ENCODE data around the gene MAPK1.
"Not testable (repeated sequence)": the region's sequence is repeated elsewhere in the genome, so short reads cannot be mapped to it uniquely, and the experiment has no call there.

The MAPK1 gene

DNA sequence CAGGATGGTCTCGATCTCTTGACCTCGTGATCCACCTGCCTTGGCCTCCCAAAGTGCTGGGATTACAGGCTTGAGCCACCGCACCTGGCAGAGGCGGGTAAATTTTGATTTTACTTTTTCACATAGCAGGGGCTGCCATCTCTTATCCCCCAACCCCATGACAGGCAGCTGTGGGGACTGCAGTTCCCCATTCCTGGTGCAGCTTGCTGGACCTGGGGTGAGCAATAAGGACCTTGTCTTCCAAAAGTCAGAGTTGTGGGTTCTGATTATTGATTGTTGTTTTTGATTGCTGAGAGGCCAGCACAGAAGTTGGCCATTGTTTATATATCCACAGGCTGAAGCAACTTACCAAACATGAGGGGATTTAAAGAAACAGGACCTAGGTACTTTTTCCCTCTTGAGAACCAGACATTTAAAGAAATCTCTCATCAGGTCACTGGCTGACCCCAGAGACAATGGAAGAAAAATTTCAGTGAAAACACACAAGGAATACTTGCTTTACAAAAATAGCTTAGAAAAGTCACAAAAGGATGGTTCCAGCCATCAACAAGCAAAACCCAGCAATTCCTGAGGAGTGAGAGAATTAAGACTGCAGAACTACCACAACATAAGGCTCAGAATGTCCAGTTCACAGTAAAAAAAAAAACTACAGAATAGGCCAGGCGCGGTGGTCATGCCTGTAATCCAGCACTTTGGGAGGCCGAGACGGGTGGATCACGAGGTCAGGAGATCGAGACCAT, 22.0 kb upstream of the MAPK1 start:
- Histone ChIP-seq H4K5ac (ENCODE audit: low read length) (no peak overlapping the region), H3K27me3 (ENCODE audit: insufficient read depth, low read length, poor library complexity) (no peaks in the 10 kb centered on the region), H3K4me2 (ENCODE audit: low read length) (no peak overlapping the region), H3K4ac (ENCODE audit: low read depth, low read length) (no peak overlapping the region), H2BK5ac (ENCODE audit: low read length) (no peak overlapping the region), H2AK5ac (ENCODE audit: low read length) (no peak overlapping the region), H3K23ac (ENCODE audit: low read length) (no peak overlapping the region), H3K18ac (ENCODE audit: low read length) (no peak overlapping the region), H3K36me3 (ENCODE audit: control insufficient read depth, insufficient read depth, low read length) (no peaks in the 10 kb centered on the region), H4K8ac (ENCODE audit: low read depth, low read length) (no peak overlapping the region), H3K79me2 (ENCODE audit: control insufficient read depth, insufficient read depth, low read length) (no peaks in the 10 kb centered on the region), H3K4me3 (ENCODE audit: low read length) (no peak overlapping the region), H3K27ac (ENCODE audit: low read depth, low read length) (no peak overlapping the region), H3K9ac (ENCODE audit: low read length) (no peak overlapping the region), H2BK120ac (ENCODE audit: low read depth, low read length) (no peak overlapping the region), H3K56ac (ENCODE audit: low read length) (no peak overlapping the region), H2BK15ac (replicated peaks; ENCODE audit: low read depth) (no peak overlapping the region), H3K79me1 (ENCODE audit: low read length) (no peaks in the 10 kb centered on the region), H3K4me1 (ENCODE audit: control insufficient read depth, low read depth, low read length) (no peaks in the 10 kb centered on the region)
- DNase-seq = no peak
- no CpG with 5 or more reads among the region's 10 CpGs for WGBS (ENCODE audit: extremely low coverage, insufficient coverage, low lambda C conversion rate)

DNA sequence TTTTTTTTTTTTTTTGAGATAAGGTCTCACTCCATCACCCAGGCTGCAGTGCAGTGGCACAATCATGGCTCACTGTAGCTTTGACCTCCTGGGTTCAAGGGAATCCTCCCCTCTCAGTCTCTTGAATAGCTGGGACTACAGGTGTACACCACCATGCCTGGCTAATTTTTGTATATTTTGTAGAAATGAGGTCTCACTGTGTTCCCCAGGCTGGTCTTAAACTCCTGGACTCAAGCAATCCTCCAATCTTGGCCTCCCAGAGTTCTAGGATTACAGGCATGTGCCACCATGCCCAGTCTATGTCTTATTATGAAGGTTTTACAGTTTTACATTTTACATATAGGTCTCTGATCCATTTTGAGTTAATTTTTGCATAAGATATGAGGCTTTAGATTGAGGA, 20.4 kb upstream of the MAPK1 start:
- Histone ChIP-seq H3K9ac (ENCODE audit: low read length) (no peak overlapping the region), H3K4ac (ENCODE audit: low read depth, low read length) (no peak overlapping the region), H3K27me3 (ENCODE audit: insufficient read depth, low read length, poor library complexity) (no peaks in the 10 kb centered on the region), H3K56ac (ENCODE audit: low read length) (no peak overlapping the region), H4K5ac (ENCODE audit: low read length) (no peak overlapping the region), H2AK5ac (ENCODE audit: low read length) (no peak overlapping the region), H2BK120ac (ENCODE audit: low read depth, low read length) (no peak overlapping the region), H3K18ac (ENCODE audit: low read length) (no peak overlapping the region), H3K4me2 (ENCODE audit: low read length) (no peak overlapping the region), H4K8ac (ENCODE audit: low read depth, low read length) (no peak overlapping the region), H2BK15ac (replicated peaks; ENCODE audit: low read depth) (no peak overlapping the region), H3K27ac (ENCODE audit: low read depth, low read length) (no peak overlapping the region), H3K4me3 (ENCODE audit: low read length) (no peak overlapping the region), H3K79me1 (ENCODE audit: low read length) (no peaks in the 10 kb centered on the region), H3K79me2 (ENCODE audit: control insufficient read depth, insufficient read depth, low read length) (no peaks in the 10 kb centered on the region), H3K4me1 (ENCODE audit: control insufficient read depth, low read depth, low read length) (no peaks in the 10 kb centered on the region), H3K23ac (ENCODE audit: low read length) (no peak overlapping the region), H2BK5ac (ENCODE audit: low read length) (no peak overlapping the region), H3K36me3 (ENCODE audit: control insufficient read depth, insufficient read depth, low read length) (no peaks in the 10 kb centered on the region)
- DNase-seq = no peak

DNA sequence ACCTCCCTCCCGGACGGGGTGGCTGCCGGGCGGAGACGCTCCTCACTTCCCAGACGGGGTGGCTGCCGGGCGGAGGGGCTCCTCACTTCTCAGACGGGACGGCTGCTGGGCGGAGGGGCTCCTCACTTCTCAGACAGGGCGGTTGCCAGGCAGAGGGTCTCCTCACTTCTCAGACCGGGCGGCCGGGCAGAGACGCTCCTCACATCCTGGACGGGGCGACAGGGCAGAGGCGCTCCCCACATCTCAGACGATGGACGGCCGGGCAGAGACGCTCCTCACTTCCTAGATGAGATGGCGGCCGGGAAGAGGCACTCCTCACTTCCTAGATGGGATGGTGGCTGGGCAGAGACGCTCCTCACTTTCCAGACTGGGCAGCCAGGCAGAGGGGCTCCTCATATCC, 16.5 kb upstream of the MAPK1 start:
- not testable (repeated sequence) for H3K23ac ChIP-seq (ENCODE audit: low read length); H3K9ac ChIP-seq (ENCODE audit: low read length); H2BK5ac ChIP-seq (ENCODE audit: low read length); H2BK120ac ChIP-seq (ENCODE audit: low read depth, low read length); H2AK5ac ChIP-seq (ENCODE audit: low read length); H3K79me1 ChIP-seq (ENCODE audit: low read length); H3K36me3 ChIP-seq (ENCODE audit: control insufficient read depth, insufficient read depth, low read length); H3K18ac ChIP-seq (ENCODE audit: low read length); H3K4ac ChIP-seq (ENCODE audit: low read depth, low read length); H3K4me3 ChIP-seq (ENCODE audit: low read length); H4K8ac ChIP-seq (ENCODE audit: low read depth, low read length); H3K27ac ChIP-seq (ENCODE audit: low read depth, low read length); H4K5ac ChIP-seq (ENCODE audit: low read length); H3K4me2 ChIP-seq (ENCODE audit: low read length); H3K79me2 ChIP-seq (ENCODE audit: control insufficient read depth, insufficient read depth, low read length); H3K56ac ChIP-seq (ENCODE audit: low read length); H3K27me3 ChIP-seq (ENCODE audit: insufficient read depth, low read length, poor library complexity); DNase-seq; H3K4me1 ChIP-seq (ENCODE audit: control insufficient read depth, low read depth, low read length); H2BK15ac ChIP-seq (replicated peaks; ENCODE audit: low read depth)
- no CpG with 5 or more reads among the region's 26 CpGs for WGBS (ENCODE audit: extremely low coverage, insufficient coverage, low lambda C conversion rate)

DNA sequence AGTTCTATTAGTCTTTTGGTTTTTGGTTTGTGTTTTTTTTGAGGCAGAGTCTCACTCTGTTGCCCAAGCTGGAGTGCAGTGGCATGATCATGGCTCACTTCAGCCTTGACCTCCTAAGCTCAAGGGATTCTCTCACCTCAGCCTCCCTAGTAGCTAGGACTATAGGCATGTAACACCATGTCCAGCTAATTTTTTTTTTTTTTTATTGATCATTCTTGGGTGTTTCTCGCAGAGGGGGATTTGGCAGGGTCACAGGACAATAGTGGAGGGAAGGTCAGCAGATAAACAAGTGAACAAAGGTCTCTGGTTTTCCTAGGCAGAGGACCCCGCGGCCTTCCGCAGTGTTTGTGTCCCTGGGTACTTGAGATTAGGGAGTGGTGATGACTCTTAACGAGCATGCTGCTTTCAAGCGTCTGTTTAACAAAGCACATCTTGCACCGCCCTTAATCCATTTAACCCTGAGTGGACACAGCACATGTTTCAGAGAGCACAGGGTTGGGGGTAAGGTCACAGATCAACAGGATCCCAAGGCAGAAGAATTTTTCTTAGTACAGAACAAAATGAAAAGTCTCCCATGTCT, 15.4 kb upstream of the MAPK1 start:
- H3K36me3 ChIP-seq (ENCODE audit: control insufficient read depth, insufficient read depth, low read length); H3K56ac ChIP-seq (ENCODE audit: low read length); H3K18ac ChIP-seq (ENCODE audit: low read length); H3K4me3 ChIP-seq (ENCODE audit: low read length); H2BK5ac ChIP-seq (ENCODE audit: low read length); H2BK120ac ChIP-seq (ENCODE audit: low read depth, low read length); H3K4me2 ChIP-seq (ENCODE audit: low read length); H3K27ac ChIP-seq (ENCODE audit: low read depth, low read length); DNase-seq; H2BK15ac ChIP-seq (replicated peaks; ENCODE audit: low read depth); H4K8ac ChIP-seq (ENCODE audit: low read depth, low read length); H2AK5ac ChIP-seq (ENCODE audit: low read length); H3K4me1 ChIP-seq (ENCODE audit: control insufficient read depth, low read depth, low read length); H3K9ac ChIP-seq (ENCODE audit: low read length); H3K79me2 ChIP-seq (ENCODE audit: control insufficient read depth, insufficient read depth, low read length); H3K79me1 ChIP-seq (ENCODE audit: low read length); H4K5ac ChIP-seq (ENCODE audit: low read length); H3K27me3 ChIP-seq (ENCODE audit: insufficient read depth, low read length, poor library complexity); H3K4ac ChIP-seq (ENCODE audit: low read depth, low read length); H3K23ac ChIP-seq (ENCODE audit: low read length): not testable (repeated sequence)
- no CpG with 5 or more reads among the region's 7 CpGs for WGBS (ENCODE audit: extremely low coverage, insufficient coverage, low lambda C conversion rate)

DNA sequence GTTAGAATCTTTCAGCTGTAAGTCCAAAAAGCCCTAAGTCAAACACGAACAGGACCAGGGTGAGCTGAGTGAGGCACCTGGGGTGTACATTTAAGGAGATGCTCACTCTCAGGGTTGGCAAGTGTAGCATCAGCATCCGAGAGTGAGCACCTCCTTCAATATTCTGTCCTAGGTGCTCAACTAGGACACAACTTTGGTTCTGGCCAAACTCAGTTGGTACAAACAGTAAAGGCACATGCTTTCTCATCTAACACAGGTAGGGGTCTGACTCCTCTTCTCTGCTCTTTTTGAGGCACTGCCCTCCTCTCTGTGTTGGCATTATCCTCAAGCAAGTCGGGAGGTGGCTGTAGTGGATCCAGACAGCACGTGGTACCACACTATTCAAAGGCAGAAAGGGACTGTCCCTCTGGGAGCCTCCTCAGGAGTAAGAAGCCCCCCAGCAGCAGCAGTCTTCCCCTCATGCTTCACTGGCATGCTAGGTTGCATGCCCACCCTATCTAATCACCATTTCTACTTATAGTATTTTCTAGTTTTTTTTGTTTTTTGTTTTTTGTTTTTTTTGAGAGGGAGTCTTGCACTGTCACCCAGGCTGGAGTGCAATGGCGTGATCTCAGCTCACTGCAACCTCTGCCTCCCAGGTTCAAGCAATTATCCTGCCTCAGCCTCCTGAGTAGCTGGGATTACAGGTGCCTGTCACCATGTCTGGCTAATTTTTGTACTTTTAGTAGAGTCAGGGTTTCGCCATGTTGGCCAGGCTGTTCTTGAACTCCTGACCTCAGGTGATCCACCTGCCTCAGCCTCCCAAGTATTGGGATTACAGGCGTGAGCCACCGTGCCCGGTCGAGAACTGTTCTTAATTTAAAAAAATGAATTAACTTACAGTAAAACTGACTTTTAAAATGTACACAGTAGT, 14.7 kb upstream of the MAPK1 start:
- Histone ChIP-seq H3K27me3 (ENCODE audit: insufficient read depth, low read length, poor library complexity) (no peaks in the 10 kb centered on the region), H3K18ac (ENCODE audit: low read length) (no peak overlapping the region), H3K4ac (ENCODE audit: low read depth, low read length) (no peak overlapping the region), H3K4me3 (ENCODE audit: low read length) (no peak overlapping the region), H3K36me3 (ENCODE audit: control insufficient read depth, insufficient read depth, low read length) (no peaks in the 10 kb centered on the region), H3K4me1 (ENCODE audit: control insufficient read depth, low read depth, low read length) (no peaks in the 10 kb centered on the region), H3K56ac (ENCODE audit: low read length) (no peak overlapping the region), H2AK5ac (ENCODE audit: low read length) (no peak overlapping the region), H4K5ac (ENCODE audit: low read length) (no peak overlapping the region), H2BK15ac (replicated peaks; ENCODE audit: low read depth) (no peak overlapping the region), H3K27ac (ENCODE audit: low read depth, low read length) (no peak overlapping the region), H2BK120ac (ENCODE audit: low read depth, low read length) (no peak overlapping the region), H3K79me1 (ENCODE audit: low read length) (no peaks in the 10 kb centered on the region), H2BK5ac (ENCODE audit: low read length) (no peak overlapping the region), H3K79me2 (ENCODE audit: control insufficient read depth, insufficient read depth, low read length) (no peaks in the 10 kb centered on the region), H3K9ac (ENCODE audit: low read length) (no peak overlapping the region), H3K23ac (ENCODE audit: low read length) (no peak overlapping the region), H4K8ac (ENCODE audit: low read depth, low read length) (no peak overlapping the region), H3K4me2 (ENCODE audit: low read length) (no peak overlapping the region)
- WGBS (ENCODE audit: extremely low coverage, insufficient coverage, low lambda C conversion rate) = no CpG with 5 or more reads among the region's 10 CpGs
- DNase-seq = no peak

All from mesendoderm (in vitro differentiated cells).